ENCODE results near the gene NMT1. TPM values are rescaled to one million over a fixed set of nuclear protein-coding genes. Genes with fewer than 3 reads are reported as not detected.

NMT1 gene
- total and polyA plus RNA-seq, 5 donors from 2014 or later: 34.6 to 87.2 (median 59.2) TPM

DNA sequence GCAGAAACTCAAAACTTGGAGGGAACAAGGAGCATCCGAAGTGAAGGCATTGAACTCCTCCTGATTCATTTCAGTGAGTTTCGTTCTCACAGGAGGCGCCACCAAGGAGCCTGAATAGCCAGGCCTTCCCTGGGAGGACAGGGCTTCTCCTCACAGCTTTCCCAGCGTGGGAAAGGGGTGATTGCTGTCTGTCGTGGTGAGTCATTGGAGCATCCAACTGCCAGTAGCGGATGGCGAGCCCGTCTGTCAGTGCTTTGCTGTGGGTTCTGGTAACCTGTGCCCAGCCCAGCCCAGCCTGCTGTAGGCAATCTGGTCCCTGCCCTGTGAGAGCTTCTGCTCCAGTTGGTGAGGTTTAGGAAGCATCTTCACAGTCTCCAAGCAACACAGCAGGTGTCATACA lies 42.9 kb downstream of the NMT1 start:
- H3K4me1 Mint-ChIP-seq: peaks cover 0 to 3% (median 0%) of the 10 kb centered on the region in 4 donors
- H3K27me3 Mint-ChIP-seq: no peaks in the 10 kb centered on the region
- no peaks in the 10 kb centered on the region for H3K27me3 ChIP-seq (ENCODE audit: control insufficient read depth, insufficient read depth, low read length)
- H3K27ac Mint-ChIP-seq: peak overlapping the region in 2 of 3 donors; percentile 59 to 64
- peaks cover 87% of the 10 kb centered on the region for H3K36me3 ChIP-seq (ENCODE audit: control insufficient read depth, insufficient read depth, low read length)
- no peaks in the 10 kb centered on the region for H3K9me3 ChIP-seq (ENCODE audit: control insufficient read depth in 2 of 2, low read length in 2 of 2)
- H3K4me3 Mint-ChIP-seq: no peak overlapping the region
- ATAC-seq (ENCODE audit: low read depth in 2 of 2) (no peak), DNase-seq (no peak)
- H3K9me3 Mint-ChIP-seq: no peaks in the 10 kb centered on the region
- H3K4me1 ChIP-seq (ENCODE audit: control insufficient read depth, insufficient read depth, low read length, poor library complexity, severe bottlenecking): no peaks in the 10 kb centered on the region
- H3K4me3 ChIP-seq (ENCODE audit: low read depth, low read length): no peak overlapping the region
- H3K36me3 Mint-ChIP-seq: peaks cover 33% of the 10 kb centered on the region
- H3K27ac ChIP-seq (ENCODE audit: insufficient read depth, low read length, poor library complexity, severe bottlenecking): no peak overlapping the region

DNA sequence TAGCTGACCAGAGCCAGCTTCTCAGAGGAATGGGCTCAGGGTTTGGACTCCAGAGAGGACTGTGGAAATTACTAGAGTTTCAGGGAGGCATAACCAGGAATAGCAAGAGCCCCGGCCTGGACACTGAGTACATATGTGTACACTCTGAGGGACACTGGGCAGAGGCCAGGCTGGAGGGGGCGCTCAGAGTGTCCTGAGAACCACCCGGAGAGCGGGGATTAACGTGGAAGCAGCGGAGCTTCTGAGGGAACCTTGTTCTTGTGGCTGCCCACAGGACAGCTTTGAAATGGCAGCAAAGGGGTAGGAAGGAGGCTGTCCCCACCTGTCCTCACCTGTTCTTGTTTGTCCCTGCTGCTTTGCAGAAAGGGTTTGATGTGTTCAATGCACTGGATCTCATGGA lies 43.4 kb downstream of the NMT1 start:
- H3K4me3 Mint-ChIP-seq: no peak overlapping the region
- no peaks in the 10 kb centered on the region for H3K4me1 Mint-ChIP-seq
- H3K27ac Mint-ChIP-seq: peak overlapping the region in 2 of 3 donors; percentile 59 to 64
- H3K4me1 ChIP-seq (ENCODE audit: control insufficient read depth, insufficient read depth, low read length, poor library complexity, severe bottlenecking): no peaks in the 10 kb centered on the region
- H3K27me3 ChIP-seq (ENCODE audit: control insufficient read depth, insufficient read depth, low read length): no peaks in the 10 kb centered on the region
- H3K9me3 Mint-ChIP-seq: no peaks in the 10 kb centered on the region
- no peak overlapping the region for H3K4me3 ChIP-seq (ENCODE audit: low read depth, low read length)
- no peak overlapping the region for H3K27ac ChIP-seq (ENCODE audit: insufficient read depth, low read length, poor library complexity, severe bottlenecking)
- H3K36me3 ChIP-seq (ENCODE audit: control insufficient read depth, insufficient read depth, low read length): peaks cover 83% of the 10 kb centered on the region
- no peaks in the 10 kb centered on the region for H3K9me3 ChIP-seq (ENCODE audit: control insufficient read depth in 2 of 2, low read length in 2 of 2)
- no peaks in the 10 kb centered on the region for H3K27me3 Mint-ChIP-seq
- ATAC-seq (ENCODE audit: low read depth in 2 of 2) (no peak), DNase-seq (no peak)
- H3K36me3 Mint-ChIP-seq: peaks cover 29% of the 10 kb centered on the region

DNA sequence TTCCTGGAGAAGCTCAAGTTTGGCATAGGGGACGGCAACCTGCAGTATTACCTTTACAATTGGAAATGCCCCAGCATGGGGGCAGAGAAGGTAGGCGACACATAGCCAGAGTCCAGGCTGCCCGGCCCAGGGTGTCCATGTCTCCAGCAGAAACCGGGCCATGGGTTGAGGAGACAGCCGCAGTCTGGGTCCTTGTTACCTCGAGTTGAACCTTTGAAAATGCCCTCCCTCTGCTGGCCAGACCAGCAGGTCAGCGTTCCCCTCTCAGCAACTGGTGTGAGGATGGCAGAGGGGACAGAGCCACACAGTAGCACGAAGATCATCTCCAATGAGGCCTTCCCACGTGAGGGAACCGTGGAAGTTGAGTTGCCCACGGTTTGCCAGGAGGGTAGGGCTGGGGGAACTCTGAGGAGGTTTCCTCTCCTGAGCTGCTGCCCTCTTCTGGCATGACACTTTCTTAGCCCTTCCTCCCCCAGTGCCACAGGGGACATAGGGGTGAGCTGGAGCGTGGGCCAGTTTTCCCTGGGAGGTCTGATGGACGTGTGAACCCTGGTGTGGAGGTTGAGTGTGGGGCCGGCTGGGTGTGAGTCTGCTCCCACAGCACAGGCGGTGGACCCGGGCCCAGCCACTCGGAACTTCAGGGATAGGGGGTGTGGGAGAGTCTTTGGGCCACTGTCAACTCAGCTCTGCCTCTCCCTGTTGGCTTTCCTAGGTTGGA lies 43.9 kb downstream of the NMT1 start:
- Histone ChIP-seq H3K27me3 (ENCODE audit: control insufficient read depth, insufficient read depth, low read length) (no peaks in the 10 kb centered on the region), H3K27ac (ENCODE audit: insufficient read depth, low read length, poor library complexity, severe bottlenecking) (no peak overlapping the region), H3K9me3 (ENCODE audit: control insufficient read depth in 2 of 2, low read length in 2 of 2) (no peaks in the 10 kb centered on the region), H3K36me3 (ENCODE audit: control insufficient read depth, insufficient read depth, low read length) (peaks cover 78% of the 10 kb centered on the region), H3K4me3 (ENCODE audit: low read depth, low read length) (no peak overlapping the region), H3K4me1 (ENCODE audit: control insufficient read depth, insufficient read depth, low read length, poor library complexity, severe bottlenecking) (no peaks in the 10 kb centered on the region)
- H3K9me3 Mint-ChIP-seq: no peaks in the 10 kb centered on the region
- ATAC-seq (ENCODE audit: low read depth in 2 of 2) (no peak), DNase-seq (no peak)
- peak overlapping the region in 2 of 3 donors; percentile 20 to 64 for H3K27ac Mint-ChIP-seq
- no peaks in the 10 kb centered on the region for H3K4me1 Mint-ChIP-seq
- H3K36me3 Mint-ChIP-seq: peaks cover 29% of the 10 kb centered on the region
- H3K27me3 Mint-ChIP-seq: no peaks in the 10 kb centered on the region
- H3K4me3 Mint-ChIP-seq: no peak overlapping the region

DNA sequence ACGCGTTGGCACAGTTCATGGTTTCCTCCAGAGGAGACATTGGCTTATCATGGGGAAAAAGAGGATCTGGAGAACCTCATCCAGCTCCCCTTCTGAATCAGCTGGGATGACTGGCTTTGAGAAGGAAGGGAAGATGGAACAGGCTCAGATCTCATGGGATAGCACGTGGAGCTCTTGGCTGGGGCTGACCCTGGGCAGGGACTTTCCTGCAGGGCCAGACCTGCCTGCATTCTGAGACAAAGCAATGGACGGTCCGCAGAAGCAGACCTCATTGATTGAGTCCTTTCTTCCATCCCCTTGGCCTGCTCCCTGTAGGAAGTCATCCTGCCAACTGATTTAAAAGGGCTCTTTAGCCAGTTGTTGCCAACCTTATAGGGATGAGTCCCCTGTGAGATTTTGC lies 45.0 kb downstream of the NMT1 start:
- H3K9me3 ChIP-seq (ENCODE audit: control insufficient read depth in 2 of 2, low read length in 2 of 2): no peaks in the 10 kb centered on the region
- Mint-ChIP-seq H3K9me3 (no peaks in the 10 kb centered on the region), H3K4me1 (no peaks in the 10 kb centered on the region), H3K27ac (no peak overlapping the region), H3K27me3 (no peaks in the 10 kb centered on the region), H3K36me3 (peaks cover 29% of the 10 kb centered on the region), H3K4me3 (no peak overlapping the region)
- H3K4me3 ChIP-seq (ENCODE audit: low read depth, low read length): no peak overlapping the region
- peaks cover 75% of the 10 kb centered on the region for H3K36me3 ChIP-seq (ENCODE audit: control insufficient read depth, insufficient read depth, low read length)
- ATAC-seq (ENCODE audit: low read depth in 2 of 2) (no peak), DNase-seq (no peak)
- H3K4me1 ChIP-seq (ENCODE audit: control insufficient read depth, insufficient read depth, low read length, poor library complexity, severe bottlenecking): no peaks in the 10 kb centered on the region
- no peaks in the 10 kb centered on the region for H3K27me3 ChIP-seq (ENCODE audit: control insufficient read depth, insufficient read depth, low read length)
- no peak overlapping the region for H3K27ac ChIP-seq (ENCODE audit: insufficient read depth, low read length, poor library complexity, severe bottlenecking)

DNA sequence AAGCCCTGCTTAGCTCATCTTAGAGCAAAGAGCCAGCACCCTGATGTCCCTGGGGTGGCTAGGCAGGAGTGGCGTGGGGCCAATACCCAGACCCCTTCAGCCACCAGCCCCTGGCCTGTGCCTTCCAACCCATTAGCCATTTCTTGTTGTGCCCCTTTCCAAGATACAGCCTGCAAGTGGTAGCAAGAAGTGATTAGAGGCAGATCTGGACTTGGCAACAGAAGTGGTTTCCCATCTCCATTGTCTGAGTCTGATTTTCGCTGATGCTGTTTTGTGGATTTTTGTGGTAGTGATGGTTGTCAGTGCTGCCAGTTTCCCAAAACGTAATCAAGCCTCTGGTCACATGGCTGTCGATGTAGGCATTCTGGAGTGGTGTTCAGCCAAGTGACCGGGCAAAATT lies 45.5 kb downstream of the NMT1 start:
- Mint-ChIP-seq H3K4me3 (no peak overlapping the region), H3K36me3 (peaks cover 29% of the 10 kb centered on the region), H3K4me1 (no peaks in the 10 kb centered on the region), H3K27me3 (no peaks in the 10 kb centered on the region), H3K9me3 (no peaks in the 10 kb centered on the region), H3K27ac (no peak overlapping the region)
- Histone ChIP-seq H3K27ac (ENCODE audit: insufficient read depth, low read length, poor library complexity, severe bottlenecking) (no peak overlapping the region), H3K27me3 (ENCODE audit: control insufficient read depth, insufficient read depth, low read length) (no peaks in the 10 kb centered on the region), H3K36me3 (ENCODE audit: control insufficient read depth, insufficient read depth, low read length) (peaks cover 73% of the 10 kb centered on the region), H3K9me3 (ENCODE audit: control insufficient read depth in 2 of 2, low read length in 2 of 2) (no peaks in the 10 kb centered on the region), H3K4me3 (ENCODE audit: low read depth, low read length) (no peak overlapping the region), H3K4me1 (ENCODE audit: control insufficient read depth, insufficient read depth, low read length, poor library complexity, severe bottlenecking) (no peaks in the 10 kb centered on the region)
- DNase-seq (no peak), ATAC-seq (ENCODE audit: low read depth in 2 of 2) (no peak)

DNA sequence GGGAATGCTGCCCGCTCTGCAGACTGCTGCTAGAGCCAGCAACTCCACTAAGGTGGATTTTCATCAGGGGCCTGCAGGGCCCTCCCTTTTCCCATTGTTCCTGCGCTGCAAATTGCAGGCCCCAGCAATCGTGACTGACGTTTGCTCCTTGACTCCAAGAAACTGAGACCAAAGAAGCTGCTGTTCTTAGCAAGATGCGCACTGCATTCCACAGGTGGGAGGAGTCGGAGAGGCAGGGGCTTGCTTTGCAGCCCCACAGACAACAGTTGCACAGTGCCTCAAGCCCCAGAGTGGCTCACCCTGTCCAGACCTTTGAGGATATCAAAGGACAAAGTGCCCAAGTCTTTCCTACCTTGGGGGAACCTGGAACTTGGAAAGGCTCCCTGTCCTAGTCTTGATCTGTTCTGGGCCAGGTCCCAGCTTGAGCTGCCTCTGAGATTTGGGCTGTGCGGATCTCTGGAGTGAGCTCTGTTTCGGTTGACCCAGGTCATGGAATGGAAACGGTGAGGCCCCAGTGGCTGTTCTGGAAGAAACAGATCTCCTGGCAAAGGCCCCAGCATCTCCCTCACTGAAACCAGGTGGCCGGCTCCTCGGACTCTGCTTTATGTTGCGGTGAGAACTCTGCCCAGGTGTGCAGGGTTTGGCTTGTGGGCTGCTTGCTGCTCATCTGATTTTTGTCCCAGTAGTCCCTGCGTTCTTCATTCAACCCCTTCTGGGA lies 46.3 kb downstream of the NMT1 start:
- Mint-ChIP-seq H3K27me3 (no peaks in the 10 kb centered on the region), H3K27ac (no peak overlapping the region), H3K9me3 (no peaks in the 10 kb centered on the region), H3K4me3 (no peak overlapping the region), H3K36me3 (peaks cover 22% of the 10 kb centered on the region), H3K4me1 (no peaks in the 10 kb centered on the region)
- H3K9me3 ChIP-seq (ENCODE audit: control insufficient read depth in 2 of 2, low read length in 2 of 2): no peaks in the 10 kb centered on the region
- no peak for ATAC-seq (ENCODE audit: low read depth in 2 of 2)
- DNase-seq: no peak
- H3K4me1 ChIP-seq (ENCODE audit: control insufficient read depth, insufficient read depth, low read length, poor library complexity, severe bottlenecking): no peaks in the 10 kb centered on the region
- H3K27me3 ChIP-seq (ENCODE audit: control insufficient read depth, insufficient read depth, low read length): no peaks in the 10 kb centered on the region
- H3K36me3 ChIP-seq (ENCODE audit: control insufficient read depth, insufficient read depth, low read length): peaks cover 64% of the 10 kb centered on the region
- H3K4me3 ChIP-seq (ENCODE audit: low read depth, low read length): no peak overlapping the region
- no peak overlapping the region for H3K27ac ChIP-seq (ENCODE audit: insufficient read depth, low read length, poor library complexity, severe bottlenecking)

DNA sequence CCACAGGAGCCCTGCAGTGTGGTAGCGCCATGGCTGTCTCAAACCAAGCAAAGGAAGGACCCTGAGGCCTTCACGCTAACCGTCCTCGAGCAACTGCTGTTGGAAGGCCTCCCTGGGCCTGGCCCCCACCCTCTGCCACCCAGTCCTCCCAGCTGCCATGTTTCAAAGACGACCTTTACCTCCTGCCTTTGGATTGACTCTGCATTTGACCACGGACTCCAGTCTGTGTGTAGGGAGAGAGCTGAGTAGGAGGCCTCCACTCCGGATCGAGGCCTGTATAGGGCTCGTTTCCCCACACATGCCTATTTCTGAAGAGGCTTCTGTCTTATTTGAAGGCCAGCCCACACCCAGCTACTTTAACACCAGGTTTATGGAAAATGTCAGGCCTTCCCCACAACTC lies 46.9 kb downstream of the NMT1 start:
- Histone ChIP-seq H3K4me3 (ENCODE audit: low read depth, low read length) (no peak overlapping the region), H3K36me3 (ENCODE audit: control insufficient read depth, insufficient read depth, low read length) (peaks cover 58% of the 10 kb centered on the region), H3K9me3 (ENCODE audit: control insufficient read depth in 2 of 2, low read length in 2 of 2) (no peaks in the 10 kb centered on the region), H3K4me1 (ENCODE audit: control insufficient read depth, insufficient read depth, low read length, poor library complexity, severe bottlenecking) (no peaks in the 10 kb centered on the region), H3K27me3 (ENCODE audit: control insufficient read depth, insufficient read depth, low read length) (no peaks in the 10 kb centered on the region), H3K27ac (ENCODE audit: insufficient read depth, low read length, poor library complexity, severe bottlenecking) (no peak overlapping the region)
- Mint-ChIP-seq H3K36me3 (peaks cover 16% of the 10 kb centered on the region), H3K27me3 (no peaks in the 10 kb centered on the region), H3K4me1 (no peaks in the 10 kb centered on the region), H3K9me3 (no peaks in the 10 kb centered on the region), H3K4me3 (no peak overlapping the region), H3K27ac (no peak overlapping the region)
- no peak for DNase-seq
- ATAC-seq (ENCODE audit: low read depth in 2 of 2): no peak

Measured in CD4-positive, CD25-positive, alpha-beta regulatory T cell (primary cell).